HG03469 (cell line): ENCODE results near the gene CCN5.
"Not testable (repeated sequence)": the region's sequence is repeated elsewhere in the genome, so short reads cannot be mapped to it uniquely, and the experiment has no call there.

Source experiments
- ATAC-seq: cut with Tn5 transposase; IDR thresholded peaks from one replicate; pipeline ENCODE4 v1.9.1; 2021; ENCODE audit warnings: mild to moderate bottlenecking, moderate library complexity, moderate number of reproducible peaks; ENCODE audit not compliant: unreplicated experiment

CCN5 gene

DNA sequence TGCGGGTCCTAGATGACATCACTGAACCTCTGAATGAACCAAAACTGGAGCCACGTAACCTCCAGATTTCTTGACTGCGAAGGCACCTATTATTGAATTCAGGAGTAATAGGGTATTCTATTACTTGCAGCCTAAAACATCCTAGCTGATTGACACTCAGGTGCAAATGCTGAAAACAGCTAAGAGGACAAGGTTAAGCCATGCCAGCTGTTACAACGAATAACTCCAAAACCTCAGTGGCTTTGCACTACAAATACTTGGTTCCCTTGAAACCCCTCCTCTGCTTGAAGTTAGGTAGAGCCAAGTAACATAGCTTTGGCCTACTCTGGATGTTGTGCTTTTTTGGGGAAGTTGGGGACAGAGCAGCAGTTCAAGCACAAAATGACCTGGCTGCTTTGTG is 21.0 kb upstream of the CCN5 start:
- ATAC-seq = no peak

DNA sequence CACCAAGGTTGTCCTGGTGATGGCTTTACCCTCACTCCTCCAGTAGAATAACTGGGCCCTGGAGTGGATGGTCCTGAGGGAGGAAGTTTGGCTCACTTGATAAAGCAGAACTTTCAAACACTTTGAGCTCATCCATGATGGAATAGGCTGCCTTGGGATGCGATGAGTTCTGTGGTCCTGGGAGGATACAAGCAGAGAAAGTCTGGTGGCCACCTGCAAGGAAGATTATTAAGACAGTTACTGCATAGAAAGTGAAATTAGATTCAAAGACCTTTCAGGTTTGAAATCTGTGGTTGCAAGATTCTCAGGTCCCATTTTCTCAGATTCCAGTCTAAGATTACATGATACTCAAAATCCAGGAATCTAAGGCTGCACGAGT is 19.9 kb upstream of the CCN5 start:
- no peak for ATAC-seq

DNA sequence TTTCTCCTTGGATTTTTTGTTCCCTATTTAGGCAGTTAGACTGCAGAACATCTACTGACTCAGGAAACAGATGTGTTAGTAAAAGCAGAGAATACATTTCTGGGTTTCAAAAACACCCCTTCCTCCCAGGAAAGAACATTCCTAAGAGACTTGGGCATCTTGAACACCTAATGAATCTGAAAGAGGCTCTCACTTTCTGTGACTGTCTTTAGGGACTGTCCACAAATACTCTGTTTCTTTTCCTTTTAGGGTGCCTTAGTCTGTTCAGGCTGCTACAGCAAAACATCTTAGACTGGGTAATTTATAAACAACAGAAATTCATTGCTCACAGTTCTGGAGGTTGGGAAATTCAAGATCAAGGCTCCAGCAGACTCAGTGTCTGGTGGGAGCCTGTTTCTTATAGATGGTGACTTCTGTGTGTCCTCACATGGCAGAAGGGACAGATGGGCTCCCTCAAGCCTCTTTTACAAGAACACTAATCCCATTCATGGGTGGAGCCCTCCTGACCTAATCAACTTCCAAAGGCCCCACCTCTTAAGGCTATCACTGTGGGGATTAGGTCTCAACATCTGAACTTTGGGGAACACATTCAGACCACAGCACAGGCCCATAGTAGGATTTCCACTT is 19.4 kb upstream of the CCN5 start:
- ATAC-seq = no peak

DNA sequence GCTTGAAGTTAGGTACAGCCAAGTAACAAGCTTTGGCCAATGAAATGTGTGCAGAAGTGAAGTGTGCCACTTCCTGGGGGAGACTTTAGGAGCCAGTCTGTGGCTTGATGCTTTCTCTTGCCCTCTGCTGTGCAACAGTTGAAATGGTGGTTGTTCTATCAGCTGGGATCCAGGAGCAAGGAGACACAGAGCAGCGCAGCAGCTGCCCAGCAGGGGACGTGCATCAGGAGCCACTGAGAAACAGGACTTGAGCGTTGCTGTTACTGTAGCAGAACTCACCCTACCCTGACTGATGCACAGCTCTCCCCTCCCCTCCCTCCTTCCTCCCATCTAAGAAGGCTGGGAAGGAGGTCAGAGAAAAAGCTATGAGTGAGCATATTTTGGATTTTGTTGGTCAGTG is 18.9 kb upstream of the CCN5 start:
- ATAC-seq = no peak

DNA sequence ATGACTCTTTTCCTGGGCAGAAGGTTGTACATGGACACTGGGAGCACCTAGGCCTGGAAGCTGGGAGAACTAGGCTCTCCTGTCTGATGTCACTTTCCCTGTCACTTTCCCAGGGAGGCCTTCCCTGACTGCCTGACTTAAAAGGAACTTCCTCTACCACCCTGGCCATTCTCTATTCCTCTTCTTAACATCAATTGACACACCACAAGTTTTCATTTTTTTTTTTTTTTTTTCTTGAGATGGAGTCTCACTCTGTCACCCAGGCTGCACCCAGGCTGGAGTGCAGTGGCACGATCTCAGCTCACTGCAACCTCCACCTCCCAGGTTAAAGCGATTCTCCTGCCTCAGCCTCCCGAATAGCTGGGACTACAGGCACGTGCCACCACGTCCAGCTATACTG is 18.1 kb upstream of the CCN5 start:
- not testable (repeated sequence) for ATAC-seq

DNA sequence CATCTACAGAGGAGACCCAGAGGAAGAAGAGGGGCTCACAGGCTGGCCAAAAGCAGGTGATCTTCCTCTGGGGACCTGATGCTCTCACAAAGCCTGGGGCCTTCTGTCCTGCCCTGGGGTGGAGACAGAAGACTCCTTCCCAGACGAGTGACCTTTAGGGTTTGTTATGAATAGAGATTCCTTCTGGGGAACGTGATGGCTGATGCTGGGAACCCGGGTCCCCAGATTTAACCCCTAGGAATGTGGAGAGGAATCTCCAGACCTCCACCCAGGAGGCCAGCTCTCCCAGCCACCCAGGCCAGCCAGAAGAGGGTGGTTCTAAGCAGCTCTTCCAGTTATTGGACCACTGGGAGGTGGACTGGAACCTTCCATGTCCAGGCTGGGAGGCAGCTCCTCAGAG is 16.8 kb upstream of the CCN5 start:
- no peak for ATAC-seq

DNA sequence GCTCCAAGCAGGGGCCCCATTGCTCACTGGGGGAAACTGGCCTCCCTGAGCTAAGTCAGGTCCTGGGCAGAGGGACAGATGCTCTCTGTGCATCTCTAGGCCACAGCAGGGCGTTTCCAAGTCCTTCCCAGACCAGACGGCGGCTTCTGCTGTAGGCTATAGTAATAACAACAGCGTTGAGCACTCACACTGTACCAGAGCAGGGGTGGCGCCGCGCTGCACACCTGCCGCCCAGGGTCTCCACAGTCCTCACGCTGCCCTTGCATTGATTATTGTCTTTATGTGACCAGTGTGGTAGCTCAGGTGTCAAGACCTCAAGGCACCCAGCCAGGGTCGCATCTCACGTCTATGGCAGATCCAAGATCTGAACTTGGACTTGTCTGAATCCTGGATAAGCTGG is 14.9 kb upstream of the CCN5 start:
- ATAC-seq = no peak

DNA sequence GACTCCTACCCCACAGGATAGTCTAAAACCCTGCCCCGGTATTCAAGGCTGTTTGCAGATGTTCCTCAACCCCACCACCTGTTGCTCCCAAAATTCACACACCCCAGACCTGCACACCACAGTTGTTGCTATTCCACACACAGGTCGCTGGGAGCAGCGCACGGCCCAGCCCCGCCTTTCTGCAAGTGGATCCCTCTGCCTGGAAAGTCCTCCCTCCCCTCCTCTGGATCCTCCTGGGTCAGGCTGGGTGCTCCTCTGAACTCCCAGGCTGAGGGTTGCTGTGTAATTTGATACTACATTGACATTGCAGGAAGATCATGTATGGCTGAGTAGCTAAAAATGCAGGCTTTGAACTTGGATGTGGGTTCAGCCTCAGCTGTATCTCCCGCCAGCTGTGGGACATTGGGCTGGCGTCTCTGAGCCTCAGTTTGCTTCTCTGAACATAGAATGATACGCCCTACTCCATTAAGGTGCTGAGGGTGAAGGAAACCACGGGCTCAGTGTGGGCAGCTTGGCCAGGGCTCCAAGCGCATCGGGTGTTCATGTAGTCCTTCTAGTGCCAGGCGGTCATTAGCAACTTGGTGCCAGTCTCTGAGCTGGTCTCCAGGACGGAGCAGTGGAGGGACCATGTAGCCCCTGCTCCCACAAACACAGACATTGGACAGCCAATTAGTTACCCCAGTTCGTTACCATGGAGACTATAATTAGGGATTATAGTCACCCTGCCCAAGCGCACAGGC is 13.9 kb upstream of the CCN5 start:
- ATAC-seq = no peak

DNA sequence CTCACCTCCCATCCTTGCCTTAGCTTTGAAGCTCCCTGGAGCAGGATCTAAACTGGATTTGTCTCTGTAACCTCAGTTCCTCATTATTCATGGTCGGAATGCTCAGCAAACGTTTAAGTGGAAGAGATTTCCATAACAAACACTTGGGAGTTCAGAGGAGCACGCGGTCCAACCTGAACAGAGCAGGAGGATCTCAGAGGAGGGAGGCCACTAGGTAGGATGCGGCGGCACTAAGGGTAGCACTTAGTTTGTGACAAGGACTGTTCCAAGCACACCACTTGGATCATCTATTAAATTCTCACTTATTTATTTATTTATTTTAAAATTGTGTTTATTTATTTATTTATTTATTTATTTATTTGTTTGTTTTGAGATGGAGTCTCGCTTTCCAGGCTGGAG is 13.3 kb upstream of the CCN5 start:
- ATAC-seq = no peak

DNA sequence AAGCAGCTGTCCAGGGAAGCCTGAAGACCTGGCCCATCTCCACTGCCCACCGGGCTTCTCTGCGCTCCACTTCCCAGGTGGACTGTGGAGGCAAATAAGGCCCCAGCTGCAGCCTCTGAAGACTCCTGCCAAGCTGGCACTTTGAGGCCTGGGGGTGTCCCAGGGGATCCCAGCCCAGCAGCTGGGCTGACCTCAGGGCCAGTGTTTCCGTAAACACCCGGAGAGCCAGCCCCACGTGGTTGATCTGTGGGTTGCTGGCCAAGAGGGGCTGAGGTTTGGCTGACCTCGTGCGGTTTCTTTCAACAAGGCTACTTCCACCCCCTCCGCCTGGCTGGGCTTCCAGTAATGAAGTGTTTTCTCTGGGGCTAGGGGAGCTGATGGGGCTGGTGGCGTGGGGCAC is 12.4 kb upstream of the CCN5 start:
- no peak for ATAC-seq

DNA sequence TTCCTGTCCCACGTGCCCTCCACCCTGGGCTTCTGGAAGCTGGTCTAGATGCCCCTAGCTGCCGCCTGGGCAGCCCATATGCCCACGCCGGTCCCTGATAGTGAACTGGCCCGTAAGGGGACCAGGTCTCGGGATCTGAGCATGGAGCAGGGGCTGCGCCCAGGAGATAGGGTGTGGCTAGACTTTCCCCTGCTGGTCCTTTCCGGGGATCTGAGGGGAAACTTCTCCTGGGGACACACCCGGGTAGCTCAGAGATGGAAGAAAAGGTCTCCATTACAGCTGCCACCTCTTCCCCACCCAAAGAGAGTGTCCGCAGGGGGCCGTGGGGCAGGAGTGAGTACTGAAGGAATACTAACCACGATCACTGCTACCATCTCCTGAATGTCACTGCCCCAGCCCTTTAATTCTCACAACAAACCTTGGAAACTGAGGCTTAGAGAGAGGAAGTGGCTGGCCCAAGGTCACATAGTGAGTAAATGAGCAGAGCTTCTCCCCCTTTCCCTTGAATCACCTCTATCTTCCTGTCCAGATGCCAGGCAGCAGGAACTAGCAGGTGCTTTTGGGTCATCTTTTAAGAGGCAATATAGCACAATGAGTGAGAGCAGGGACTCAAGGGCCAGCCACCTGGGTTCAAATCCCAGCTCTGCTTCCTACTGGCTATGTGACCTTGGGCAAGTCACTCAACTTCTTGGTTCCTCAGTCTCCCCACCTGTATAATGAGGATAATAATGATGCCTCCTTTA is 11.8 kb upstream of the CCN5 start:
- ATAC-seq = no peak

DNA sequence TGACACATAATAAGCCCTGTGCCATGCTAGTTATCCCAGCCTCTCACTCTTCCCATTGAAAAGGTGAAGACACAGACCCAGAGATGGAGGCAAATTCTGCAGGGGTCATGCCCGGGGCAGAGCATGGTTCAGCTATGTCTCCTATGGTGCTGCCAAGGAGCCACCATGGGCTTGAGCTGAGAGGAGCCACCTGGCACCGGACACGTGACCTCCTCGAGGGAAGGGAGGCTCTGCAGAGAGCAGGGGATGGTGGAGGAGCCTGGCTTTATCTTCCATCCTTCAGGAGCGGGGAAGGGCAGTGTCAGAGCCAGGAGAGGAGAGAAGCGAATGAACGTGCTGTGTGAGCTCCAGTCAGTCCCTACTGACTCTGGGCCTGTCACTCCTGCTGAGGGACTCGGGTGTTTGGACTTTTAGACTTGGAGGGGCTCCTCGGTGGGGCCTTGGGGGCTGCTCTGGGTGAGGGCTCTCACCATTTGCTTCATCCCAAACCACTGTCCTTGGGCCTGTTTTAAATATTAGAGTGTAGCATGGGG is 11.1 kb upstream of the CCN5 start:
- no peak for ATAC-seq

DNA sequence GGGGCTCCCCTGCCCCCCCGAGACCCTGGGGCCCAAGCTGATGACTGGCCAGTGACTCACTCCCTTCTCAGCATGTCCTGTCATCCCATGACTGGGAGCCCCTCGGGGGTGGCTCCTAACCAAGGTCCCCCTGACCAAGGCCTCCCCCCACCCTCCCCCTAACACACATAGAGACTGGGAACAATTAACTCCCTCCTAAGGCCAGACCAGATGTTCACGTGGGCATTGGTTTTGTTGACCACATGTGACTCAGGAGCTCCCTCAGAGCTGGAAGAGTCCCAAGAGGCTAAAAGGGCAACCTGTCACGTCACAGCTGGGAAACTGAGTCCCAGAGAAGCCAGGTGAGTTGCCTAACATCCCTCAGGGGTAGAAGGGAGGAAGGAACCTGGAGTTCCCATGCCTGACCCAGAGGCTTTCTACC is 10.6 kb upstream of the CCN5 start:
- ATAC-seq = no peak

DNA sequence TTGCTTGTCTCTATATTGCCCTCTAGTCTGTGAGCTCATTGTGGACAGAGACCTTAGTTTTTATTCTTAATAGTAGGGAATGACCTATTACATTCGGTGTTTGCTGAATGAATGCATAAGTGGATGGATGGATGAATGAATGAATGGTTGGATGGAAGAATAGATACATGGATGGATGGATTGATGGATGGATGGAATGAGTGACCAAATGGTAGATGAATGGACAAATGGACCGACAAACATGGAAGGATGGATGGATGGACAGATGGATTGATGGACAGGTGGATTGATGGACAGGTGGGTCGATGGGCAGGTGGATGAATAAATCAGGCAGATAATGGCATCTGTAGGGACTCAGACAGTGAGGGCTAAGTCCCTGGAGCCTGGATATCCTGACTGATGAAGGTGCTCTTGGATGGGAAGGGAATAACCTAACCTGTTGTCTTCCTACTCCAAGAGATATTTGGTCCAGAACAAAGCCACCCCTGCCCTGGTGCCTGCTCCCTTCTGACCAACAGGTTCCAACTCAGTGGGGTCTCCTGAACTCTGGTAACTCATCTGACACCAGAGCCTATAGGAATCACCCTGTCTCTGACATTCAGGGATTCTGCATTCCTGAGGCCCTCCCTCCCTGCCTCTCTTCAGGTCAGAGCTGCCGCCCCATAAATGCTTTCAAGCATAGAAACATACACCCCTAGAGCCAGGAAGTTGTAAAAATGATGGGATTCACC is 9.6 kb upstream of the CCN5 start:
- ATAC-seq = no peak

DNA sequence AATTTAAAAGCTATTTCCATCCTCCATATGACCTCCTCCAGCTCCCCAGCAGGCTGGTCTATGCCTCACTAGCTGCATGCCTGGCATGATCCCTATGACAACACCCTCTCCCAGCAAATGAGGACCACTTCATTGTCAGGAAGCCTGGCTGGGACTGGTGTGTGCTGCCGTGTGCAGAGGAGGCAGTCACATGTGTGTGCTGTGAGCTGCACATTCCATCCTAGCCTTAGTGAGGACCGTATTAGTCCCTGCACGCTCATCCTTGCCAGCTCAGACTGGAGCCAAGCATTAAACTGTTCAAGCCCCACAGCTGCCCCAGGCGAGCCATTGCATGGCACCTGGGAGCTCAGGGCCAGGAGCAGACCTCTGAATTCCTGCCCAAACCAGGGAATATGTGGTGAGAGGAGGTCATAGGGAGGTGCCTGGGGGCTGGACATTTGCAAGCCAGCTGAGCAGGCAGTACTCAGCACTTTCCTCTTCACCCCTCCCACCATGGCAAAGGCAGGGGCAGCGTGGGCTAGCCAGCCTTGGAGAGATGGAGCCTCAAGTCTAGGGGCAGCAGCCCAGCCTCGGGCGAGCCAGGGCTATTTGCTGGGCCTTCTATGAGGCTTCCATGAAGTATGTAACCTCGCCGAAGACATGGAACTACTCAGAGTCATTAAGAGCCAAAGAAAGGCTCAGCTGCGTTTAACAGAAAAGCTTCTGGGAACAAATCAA is 8.7 kb upstream of the CCN5 start:
- no peak for ATAC-seq

DNA sequence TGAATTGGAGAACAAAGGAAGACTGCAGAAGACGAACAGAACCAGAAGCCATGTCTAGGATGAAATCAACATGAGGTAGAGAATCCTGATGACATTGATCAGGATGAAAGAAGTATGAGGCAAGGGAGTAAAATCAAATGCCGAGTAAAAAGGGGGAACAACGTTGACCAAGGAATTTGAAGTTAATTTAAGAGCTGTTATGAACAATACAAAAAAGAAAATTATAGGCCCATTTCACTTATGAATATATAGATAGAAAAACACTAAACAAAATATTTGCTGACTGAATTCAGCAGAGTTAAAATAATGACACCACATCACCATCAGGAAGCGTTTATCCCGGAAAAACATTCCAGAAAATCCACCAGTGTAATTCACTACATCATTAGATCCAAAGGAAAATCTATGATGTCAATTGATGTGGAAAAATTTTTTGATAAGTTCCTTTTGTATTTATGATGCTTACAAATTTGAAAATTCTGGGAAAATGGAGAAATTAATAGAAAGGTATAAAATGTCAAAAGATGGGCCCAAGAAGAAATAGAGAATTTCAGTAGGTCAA is 8.1 kb upstream of the CCN5 start:
- ATAC-seq = no peak

DNA sequence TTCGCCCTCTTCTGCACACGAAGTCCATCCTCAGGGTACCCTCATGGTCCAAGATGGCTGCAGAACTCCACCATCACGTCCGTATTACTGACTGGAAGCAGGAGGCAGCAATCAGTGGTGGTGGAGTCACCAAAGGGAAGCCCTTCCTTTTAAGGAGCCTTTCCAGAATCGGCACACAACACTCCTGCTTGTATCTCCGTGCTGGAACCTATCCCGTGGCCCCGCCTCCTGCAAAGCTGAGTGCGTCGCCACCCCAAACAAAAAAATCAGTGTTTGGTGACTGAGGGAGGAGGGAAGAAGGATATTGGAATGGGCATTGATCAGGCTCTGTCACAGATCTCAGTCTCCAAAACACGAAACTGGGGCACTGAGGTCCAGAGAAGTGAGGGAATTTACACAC is 5.8 kb upstream of the CCN5 start:
- no peak for ATAC-seq

DNA sequence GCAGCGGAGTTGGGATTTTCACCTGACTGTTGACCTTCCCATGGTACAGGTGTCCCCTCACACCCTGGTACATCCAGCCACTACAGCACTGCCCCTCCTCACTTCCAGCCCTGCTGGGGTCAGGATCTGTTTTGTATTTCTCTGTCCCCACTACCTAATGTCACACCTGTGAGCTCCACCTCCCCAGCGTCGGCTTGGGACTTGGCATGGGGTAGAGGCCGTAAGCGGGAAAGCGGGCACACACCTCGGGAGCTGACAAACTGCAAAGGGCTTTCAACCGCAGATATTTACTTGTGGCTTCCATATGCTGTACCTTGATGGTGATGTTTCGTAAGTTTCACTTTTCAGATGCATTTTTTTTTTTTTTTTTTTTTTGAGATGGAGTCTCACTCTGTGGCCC is 5.4 kb upstream of the CCN5 start:
- ATAC-seq = no peak

DNA sequence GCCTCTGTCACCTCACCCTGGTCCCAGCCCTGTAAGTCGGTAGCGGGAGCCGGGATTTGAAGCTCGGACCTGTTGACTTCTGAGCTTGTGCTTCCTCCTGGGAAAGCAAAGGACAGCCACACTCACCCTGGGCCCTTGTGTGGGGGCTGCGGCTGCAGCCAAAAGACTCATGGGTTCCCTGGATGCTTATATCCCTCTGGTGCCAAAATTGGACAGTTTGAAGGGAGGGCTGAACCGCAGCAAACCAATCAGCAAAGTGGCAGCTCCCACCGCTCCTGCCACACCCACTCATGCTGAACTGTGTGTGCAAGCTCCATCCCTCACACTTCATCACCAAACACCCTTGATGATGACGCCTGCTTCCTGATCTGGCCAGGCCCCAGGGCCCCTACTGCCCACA is 3.9 kb upstream of the CCN5 start:
- no peak for ATAC-seq

DNA sequence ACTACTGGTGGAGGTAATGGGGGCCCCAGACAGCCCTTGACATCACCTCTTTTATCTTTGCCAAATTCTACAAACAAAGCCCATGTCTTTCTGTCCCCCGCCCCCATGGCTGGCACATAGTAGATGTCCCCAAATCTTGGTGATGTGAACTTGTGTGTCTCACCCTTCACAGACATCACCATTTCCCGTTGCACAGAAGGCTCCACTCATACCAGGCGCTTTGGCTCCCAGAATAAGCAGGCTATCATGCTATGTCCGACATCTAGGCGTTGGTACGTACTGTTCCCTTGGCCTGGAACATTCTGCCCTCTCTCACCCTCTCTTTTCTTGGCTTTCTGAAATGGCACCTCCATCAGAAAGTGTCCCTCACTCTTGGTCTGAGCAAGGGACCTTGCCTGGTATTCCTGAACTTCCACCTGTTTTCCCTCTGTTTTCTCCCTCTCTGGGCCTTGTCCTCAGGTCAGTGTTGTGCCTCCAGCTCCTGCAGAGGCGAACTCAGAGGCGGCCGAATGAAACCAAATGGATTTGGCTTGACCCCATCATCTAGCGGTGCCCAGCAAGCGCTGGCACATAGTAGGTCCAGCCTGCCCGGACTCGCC is 968 bp upstream of the CCN5 start:
- ATAC-seq = no peak
